DOHH2 (cell line): ENCODE measurements around the gene BHLHA9.

Source experiments
- EZH2phosphoT487 ChIP-seq: fragments of 200-600 bp; sonication (generic); IDR thresholded peaks from 2 replicates; pipeline ENCODE4 v1.6.1; 2017; ENCODE audit warnings: borderline replicate concordance, mild to moderate bottlenecking, antibody characterized with exemption, low read length, moderate library complexity, mixed read lengths
- TF ChIP-seq, protein P1 (sequence below): fragments of 200-600 bp; sonication (generic); IDR thresholded peaks from one replicate; pipeline ENCODE4 v1.5.1; 2014; ENCODE audit warnings: antibody characterized with exemption, mild to moderate bottlenecking, low read depth, low read length; ENCODE audit not compliant: poor library complexity, severe bottlenecking

GRCh38 chr17:1274245-1274608, 4.0 kb downstream of the BHLHA9 start:
- TF ChIP-seq, protein P1, sequence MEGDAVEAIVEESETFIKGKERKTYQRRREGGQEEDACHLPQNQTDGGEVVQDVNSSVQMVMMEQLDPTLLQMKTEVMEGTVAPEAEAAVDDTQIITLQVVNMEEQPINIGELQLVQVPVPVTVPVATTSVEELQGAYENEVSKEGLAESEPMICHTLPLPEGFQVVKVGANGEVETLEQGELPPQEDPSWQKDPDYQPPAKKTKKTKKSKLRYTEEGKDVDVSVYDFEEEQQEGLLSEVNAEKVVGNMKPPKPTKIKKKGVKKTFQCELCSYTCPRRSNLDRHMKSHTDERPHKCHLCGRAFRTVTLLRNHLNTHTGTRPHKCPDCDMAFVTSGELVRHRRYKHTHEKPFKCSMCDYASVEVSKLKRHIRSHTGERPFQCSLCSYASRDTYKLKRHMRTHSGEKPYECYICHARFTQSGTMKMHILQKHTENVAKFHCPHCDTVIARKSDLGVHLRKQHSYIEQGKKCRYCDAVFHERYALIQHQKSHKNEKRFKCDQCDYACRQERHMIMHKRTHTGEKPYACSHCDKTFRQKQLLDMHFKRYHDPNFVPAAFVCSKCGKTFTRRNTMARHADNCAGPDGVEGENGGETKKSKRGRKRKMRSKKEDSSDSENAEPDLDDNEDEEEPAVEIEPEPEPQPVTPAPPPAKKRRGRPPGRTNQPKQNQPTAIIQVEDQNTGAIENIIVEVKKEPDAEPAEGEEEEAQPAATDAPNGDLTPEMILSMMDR, result no peak
- TF ChIP-seq EZH2phosphoT487, result no peak
